Prostate gland (tissue), 2 donors: Measurements from ENCODE around the gene GRXCR1. TPM values are rescaled to one million over a fixed set of nuclear protein-coding genes. Genes with fewer than 3 reads are reported as not detected.

ENCODE experiments used
- DNase-seq: peaks from one replicate; pipeline ENCODE4 v3.0.0-alpha.2; 2019; ENCODE audit warnings: low spot score
- H3K27ac ChIP-seq, 2 donors: fragments of 200-600 bp; sonication (generic); 2 replicates each; pipeline ENCODE4 v1.5.1; 2017 to 2019
- H3K27me3 ChIP-seq: fragments of 200-600 bp; sonication (generic); replicated peaks from 2 replicates; pipeline ENCODE4 v1.5.1; 2019; ENCODE audit not compliant: insufficient read depth
- H3K36me3 ChIP-seq, 2 donors: fragments of 200-600 bp; sonication (generic); 1 replicate in 1 of 2; 2 replicates in 1 of 2; pipeline versions ENCODE4 v1.5.1 to v1.8.1; 2017 to 2019
- H3K4me1 ChIP-seq: fragments of 200-600 bp; sonication (generic); replicated peaks from 2 replicates; pipeline ENCODE4 v1.5.1; 2019
- H3K4me3 ChIP-seq, 2 donors: fragments of 200-600 bp; sonication (generic); 2 replicates each; pipeline ENCODE4 v1.5.1; 2017 to 2019
- H3K9me3 ChIP-seq: fragments of 200-600 bp; sonication (generic); 2 replicates; pipeline ENCODE4 v1.5.1; 2017
- POLR2A ChIP-seq: fragments of 450-650 bp; IDR thresholded peaks from one replicate; pipeline ENCODE4 v1.6.1; 2016; ENCODE audit warnings: antibody characterized with exemption, mild to moderate bottlenecking
- POLR2AphosphoS5 ChIP-seq: sonication (generic); formaldehyde crosslinking; IDR thresholded peaks from one replicate; pipeline ENCODE4 v1.6.1; 2017; ENCODE audit warnings: antibody characterized with exemption
- WGBS: methylation state at CpG from one replicate; pipeline ENCODE4 v1.1.5; 2018; 5-methylcytosine and 5-hydroxymethylcytosine counted together
- intact Hi-C: fragments of 100-400 bp; cut with DNase I; formaldehyde crosslinking; loops from one replicate; pipeline ENCODE4 v1.14.2; 2022
- total RNA-seq, 2 donors: library from RNA; depleted of rRNA; stranded (reverse); fragments of >200 nt; gene quantifications; one replicate each; pipeline ENCODE4 v1.1.0, GENCODE V29; 2016
- TF ChIP-seq, protein P1 (sequence below), 4 experiments: fragments of 200-600 bp in 2 of 4; fragments of 450-650 bp in 2 of 4; sonication (generic) in 2 of 4; IDR thresholded peaks; 1 replicate in 3 of 4; 2 replicates in 1 of 4; pipeline ENCODE4 v1.5.1; 2016 to 2019; ENCODE audit warnings: antibody characterized with exemption in 4 of 4, mild to moderate bottlenecking in 2 of 4, moderate library complexity in 2 of 4

GRXCR1 gene
- total RNA-seq, 2 donors from 2014 or later, result not detected

DNA sequence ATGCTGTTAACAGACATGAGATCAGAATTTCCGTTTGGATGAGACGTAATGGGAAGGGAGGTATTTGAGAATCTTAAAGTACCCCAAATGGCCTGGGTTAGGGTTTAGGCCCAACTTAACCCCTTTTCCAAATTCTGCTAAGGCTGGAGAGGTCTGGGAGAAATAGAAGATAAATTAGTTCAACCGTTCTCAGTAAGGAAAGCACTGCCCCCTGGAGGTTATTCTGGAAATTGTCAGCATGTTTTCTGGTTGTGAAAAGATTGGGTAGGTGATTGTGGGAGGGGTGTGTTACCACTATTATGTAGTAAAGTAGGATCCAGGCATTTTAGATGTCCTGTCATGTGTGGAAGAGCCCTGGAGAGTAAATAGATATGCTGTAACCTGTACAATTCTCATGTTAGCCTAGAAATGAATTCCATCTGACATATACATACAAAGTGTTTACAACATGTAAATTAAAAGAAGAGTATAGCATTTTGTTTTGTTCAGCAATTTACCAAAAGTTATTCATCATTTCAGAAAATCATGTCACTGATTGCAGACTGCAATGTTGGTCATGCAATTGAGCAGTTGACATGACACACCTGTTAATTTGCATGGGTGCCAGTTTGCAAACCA is 26.8 kb upstream of the GRXCR1 start:
- WGBS, result 13% methylated on average over 3 of the region's 3 CpGs
- Histone ChIP-seq H3K9me3 (no peaks in the 10 kb centered on the region), H3K27ac (no peak overlapping the region), H3K36me3 (no peaks in the 10 kb centered on the region), H3K4me3 (no peak overlapping the region), H3K27me3 (no peaks in the 10 kb centered on the region), H3K4me1 (no peaks in the 10 kb centered on the region)
- DNase-seq, result peak; percentile 48
- TF ChIP-seq, protein P1, sequence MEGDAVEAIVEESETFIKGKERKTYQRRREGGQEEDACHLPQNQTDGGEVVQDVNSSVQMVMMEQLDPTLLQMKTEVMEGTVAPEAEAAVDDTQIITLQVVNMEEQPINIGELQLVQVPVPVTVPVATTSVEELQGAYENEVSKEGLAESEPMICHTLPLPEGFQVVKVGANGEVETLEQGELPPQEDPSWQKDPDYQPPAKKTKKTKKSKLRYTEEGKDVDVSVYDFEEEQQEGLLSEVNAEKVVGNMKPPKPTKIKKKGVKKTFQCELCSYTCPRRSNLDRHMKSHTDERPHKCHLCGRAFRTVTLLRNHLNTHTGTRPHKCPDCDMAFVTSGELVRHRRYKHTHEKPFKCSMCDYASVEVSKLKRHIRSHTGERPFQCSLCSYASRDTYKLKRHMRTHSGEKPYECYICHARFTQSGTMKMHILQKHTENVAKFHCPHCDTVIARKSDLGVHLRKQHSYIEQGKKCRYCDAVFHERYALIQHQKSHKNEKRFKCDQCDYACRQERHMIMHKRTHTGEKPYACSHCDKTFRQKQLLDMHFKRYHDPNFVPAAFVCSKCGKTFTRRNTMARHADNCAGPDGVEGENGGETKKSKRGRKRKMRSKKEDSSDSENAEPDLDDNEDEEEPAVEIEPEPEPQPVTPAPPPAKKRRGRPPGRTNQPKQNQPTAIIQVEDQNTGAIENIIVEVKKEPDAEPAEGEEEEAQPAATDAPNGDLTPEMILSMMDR (IDR thresholded peaks at IDR 0.05), result peak; percentile 52 to 82 (median 68)
- no peak for TF ChIP-seq POLR2AphosphoS5
- no peak for TF ChIP-seq POLR2A
- intact Hi-C loops, result loop anchor here (2.0 kb wide), 1 partner anchor 297 kb away; no protein-coding TSS in a partner anchor

DNA sequence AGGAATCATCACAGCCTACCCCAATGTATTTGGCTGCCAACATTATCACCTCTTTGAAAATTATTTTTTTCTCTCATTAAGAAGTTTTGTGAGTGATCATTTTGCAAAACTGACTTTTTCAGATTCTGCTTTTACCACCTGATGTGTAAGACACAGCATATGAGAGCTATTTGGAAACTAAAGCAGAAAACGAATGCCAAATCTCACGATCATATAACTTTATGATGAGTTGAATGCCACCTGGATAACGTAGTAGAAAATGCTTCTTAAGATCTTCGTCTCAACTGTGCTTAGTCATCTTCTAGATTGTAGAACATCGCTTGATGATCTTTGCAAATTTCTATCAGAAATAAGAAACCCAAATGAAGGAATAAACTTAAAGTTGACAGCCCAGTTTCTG is 21.3 kb upstream of the GRXCR1 start:
- H3K4me3 ChIP-seq, result no peak overlapping the region
- H3K27me3 ChIP-seq, result no peaks in the 10 kb centered on the region
- H3K36me3 ChIP-seq, result no peaks in the 10 kb centered on the region
- no peak for TF ChIP-seq POLR2A
- TF ChIP-seq, protein P1 (IDR thresholded peaks at IDR 0.05), result no peak
- no peak for TF ChIP-seq POLR2AphosphoS5
- no peak overlapping the region for H3K27ac ChIP-seq
- no peak for DNase-seq
- no peaks in the 10 kb centered on the region for H3K4me1 ChIP-seq
- H3K9me3 ChIP-seq, result no peaks in the 10 kb centered on the region
- intact Hi-C loops, result no loop called here
- WGBS, result 21% methylated on average over 5 of the region's 5 CpGs

DNA sequence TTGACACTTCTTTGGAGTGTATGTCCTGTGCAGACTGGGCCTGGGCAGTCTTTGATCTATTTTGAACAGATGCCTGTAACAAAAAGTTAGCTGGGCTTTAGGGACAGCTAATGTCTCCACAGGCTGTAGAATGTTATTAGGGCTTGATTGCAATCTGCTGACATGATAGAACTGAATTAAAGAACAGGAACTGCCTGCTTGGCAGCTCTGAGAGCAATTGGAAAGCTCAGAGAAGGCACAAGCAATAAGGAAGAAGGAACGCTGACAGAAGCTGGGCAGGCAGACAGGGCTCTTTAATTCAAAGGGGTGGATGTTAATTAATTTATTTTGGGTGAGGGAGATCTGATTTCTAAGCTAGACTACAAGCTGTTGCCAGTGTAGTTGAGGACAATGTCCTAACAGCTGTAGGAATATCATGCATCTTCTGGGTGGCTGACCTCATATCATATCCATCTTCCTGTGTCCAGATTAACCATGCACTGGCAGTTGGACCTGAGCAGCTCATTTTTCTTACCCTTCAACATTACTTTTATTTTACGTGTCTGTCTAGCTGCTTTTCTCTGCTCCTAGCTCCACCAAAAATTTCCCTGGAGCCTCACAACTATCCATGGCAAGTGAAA is 20.7 kb upstream of the GRXCR1 start:
- H3K4me1 ChIP-seq, result no peaks in the 10 kb centered on the region
- no peaks in the 10 kb centered on the region for H3K27me3 ChIP-seq
- WGBS, result 2% methylated on average over 2 of the region's 2 CpGs
- no peak overlapping the region for H3K27ac ChIP-seq
- no peaks in the 10 kb centered on the region for H3K9me3 ChIP-seq
- intact Hi-C loops, result no loop called here
- TF ChIP-seq POLR2AphosphoS5, result peak; percentile 81
- TF ChIP-seq, protein P1 (IDR thresholded peaks at IDR 0.05), result no peak
- no peaks in the 10 kb centered on the region for H3K36me3 ChIP-seq
- no peak overlapping the region for H3K4me3 ChIP-seq
- DNase-seq, result peak; percentile 75

DNA sequence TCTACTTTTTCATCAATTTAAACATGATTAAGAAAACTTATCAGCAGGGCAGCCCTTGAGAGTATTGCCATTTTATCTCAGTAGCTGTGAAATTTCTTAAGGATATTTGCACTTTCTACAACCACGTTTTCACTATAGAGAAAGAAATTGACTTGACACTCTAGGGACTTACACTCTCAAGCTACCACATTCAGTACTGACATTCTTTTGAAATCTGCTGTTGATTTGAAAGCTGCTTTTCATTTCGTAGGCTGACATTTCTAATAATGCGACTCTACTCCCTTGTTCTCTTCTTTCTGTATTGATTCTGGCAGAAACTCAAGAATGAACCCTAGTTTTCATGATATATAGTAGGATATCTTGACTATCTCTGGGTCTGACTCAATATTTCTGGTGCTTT is 13.7 kb upstream of the GRXCR1 start:
- Histone ChIP-seq H3K4me3 (no peak overlapping the region), H3K27me3 (no peaks in the 10 kb centered on the region), H3K9me3 (no peaks in the 10 kb centered on the region), H3K27ac (no peak overlapping the region), H3K4me1 (no peaks in the 10 kb centered on the region), H3K36me3 (no peaks in the 10 kb centered on the region)
- no peak for DNase-seq
- intact Hi-C loops, result no loop called here
- no peak for TF ChIP-seq POLR2AphosphoS5
- TF ChIP-seq, protein P1 (IDR thresholded peaks at IDR 0.05), result no peak
- TF ChIP-seq POLR2A, result no peak
- WGBS, result 68% methylated on average over 3 of the region's 3 CpGs

DNA sequence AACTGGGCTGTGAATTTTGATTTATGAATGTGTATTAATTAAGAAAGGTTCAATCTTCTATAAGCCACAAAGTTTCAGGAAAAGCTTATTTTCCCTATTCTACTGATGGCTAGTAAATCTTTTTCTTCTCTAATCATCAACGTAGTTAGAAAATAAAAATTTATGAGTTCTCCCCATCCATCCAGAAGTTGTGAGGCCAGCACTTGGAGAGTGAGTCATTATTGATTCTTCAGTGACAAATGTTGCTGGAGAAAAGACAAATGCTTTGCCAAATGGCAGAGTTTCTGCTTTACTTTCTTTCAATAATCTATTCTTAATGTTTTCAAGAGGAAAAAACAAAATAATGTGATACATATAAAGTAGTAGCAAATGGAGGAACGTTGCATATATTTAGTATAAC is 11.3 kb upstream of the GRXCR1 start:
- WGBS, result 41% methylated on average over 2 of the region's 2 CpGs

More for the DNA sequence above, 11.3 kb upstream of the GRXCR1 start:
- no peak overlapping the region for H3K4me3 ChIP-seq
- H3K27ac ChIP-seq, result no peak overlapping the region
- intact Hi-C loops, result no loop called here
- no peaks in the 10 kb centered on the region for H3K9me3 ChIP-seq
- no peak for DNase-seq
- no peaks in the 10 kb centered on the region for H3K27me3 ChIP-seq
- H3K4me1 ChIP-seq, result no peaks in the 10 kb centered on the region
- H3K36me3 ChIP-seq, result no peaks in the 10 kb centered on the region
- TF ChIP-seq POLR2A, result no peak
